Trophoblast cell (in vitro differentiated cells and primary cell): ENCODE measurements around the gene SEC14L3.

ENCODE experiments used
- DNase-seq, 2 donors: peaks; one replicate each; pipeline ENCODE4 v3.0.0-alpha.2; 2016
- H2AFZ ChIP-seq: 2 replicates; pipeline ENCODE4 v1.6.1; 2013; ENCODE audit warnings: low read length, moderate library complexity, mild to moderate bottlenecking; ENCODE audit not compliant: insufficient read depth, poor library complexity
- H2AK5ac ChIP-seq: 2 replicates; pipeline ENCODE4 v1.6.1; 2013; ENCODE audit warnings: mild to moderate bottlenecking, low read length
- H2BK120ac ChIP-seq: 2 replicates; pipeline ENCODE4 v1.6.1; 2013; ENCODE audit warnings: low read length, mild to moderate bottlenecking, moderate library complexity; ENCODE audit not compliant: insufficient read depth, poor library complexity
- H2BK12ac ChIP-seq: 2 replicates; pipeline ENCODE4 v1.6.1; 2013; ENCODE audit warnings: mild to moderate bottlenecking, low read length, moderate library complexity
- H2BK5ac ChIP-seq: 2 replicates; pipeline ENCODE4 v1.6.1; 2013; ENCODE audit warnings: low read length, low read depth, moderate library complexity, mild to moderate bottlenecking; ENCODE audit not compliant: poor library complexity
- H3K14ac ChIP-seq: 2 replicates; pipeline ENCODE4 v1.6.1; 2013; ENCODE audit warnings: mild to moderate bottlenecking, low read length
- H3K18ac ChIP-seq: 2 replicates; pipeline ENCODE4 v1.6.1; 2013; ENCODE audit warnings: mild to moderate bottlenecking, low read length
- H3K23ac ChIP-seq: 2 replicates; pipeline ENCODE4 v1.6.1; 2013; ENCODE audit warnings: low read length
- H3K27ac ChIP-seq: 2 replicates; pipeline ENCODE4 v1.5.1; 2013; ENCODE audit warnings: low read depth, mild to moderate bottlenecking, inconsistent platforms, low read length, moderate library complexity
- H3K27me3 ChIP-seq: 2 replicates; pipeline ENCODE4 v1.6.1; 2013; ENCODE audit warnings: inconsistent platforms, mild to moderate bottlenecking, low read length, moderate library complexity; ENCODE audit not compliant: insufficient read depth
- H3K36me3 ChIP-seq, 2 experiments: 1 replicate in 1 of 2; 2 replicates in 1 of 2; pipeline ENCODE4 v1.6.1; 2013; ENCODE audit warnings: low read length in 2 of 2, mild to moderate bottlenecking in 2 of 2, moderate library complexity in 1 of 2; ENCODE audit not compliant: insufficient read depth in 2 of 2, control insufficient read depth in 1 of 2
- H3K4ac ChIP-seq: 2 replicates; pipeline ENCODE4 v1.6.1; 2013; ENCODE audit warnings: low read depth, mild to moderate bottlenecking, low read length, moderate library complexity
- H3K4me1 ChIP-seq, 2 experiments: 1 replicate in 1 of 2; 2 replicates in 1 of 2; pipeline ENCODE4 v1.6.1; 2013; ENCODE audit warnings: low read length in 2 of 2, mild to moderate bottlenecking in 2 of 2, moderate library complexity in 1 of 2; ENCODE audit not compliant: insufficient read depth in 2 of 2, control insufficient read depth in 1 of 2
- H3K4me2 ChIP-seq: 2 replicates; pipeline ENCODE4 v1.6.1; 2013; ENCODE audit warnings: inconsistent platforms, mild to moderate bottlenecking, low read length, moderate library complexity
- H3K4me3 ChIP-seq: 2 replicates; pipeline ENCODE4 v1.5.1; 2013; ENCODE audit warnings: mild to moderate bottlenecking, low read depth, low read length, inconsistent platforms
- H3K79me1 ChIP-seq: one replicate; pipeline ENCODE4 v1.6.1; 2013; ENCODE audit warnings: low read length
- H3K79me2 ChIP-seq: 2 replicates; pipeline ENCODE4 v1.6.1; 2013; ENCODE audit warnings: low read length, mild to moderate bottlenecking; ENCODE audit not compliant: control insufficient read depth, insufficient read depth, poor library complexity
- H3K9ac ChIP-seq: 2 replicates; pipeline ENCODE4 v1.6.1; 2013; ENCODE audit warnings: mild to moderate bottlenecking, low read length
- H3K9me3 ChIP-seq: 2 replicates; pipeline ENCODE4 v1.6.1; 2013; ENCODE audit warnings: low read depth, mild to moderate bottlenecking, control low read depth, inconsistent platforms, low read length; ENCODE audit not compliant: insufficient read depth
- H4K12ac ChIP-seq: 2 replicates; pipeline ENCODE4 v1.6.1; 2013; ENCODE audit warnings: low read depth, mild to moderate bottlenecking, low read length, moderate library complexity
- H4K8ac ChIP-seq: 2 replicates; pipeline ENCODE4 v1.6.1; 2013; ENCODE audit warnings: low read depth, mild to moderate bottlenecking, low read length, moderate library complexity
- H4K91ac ChIP-seq: one replicate; pipeline ENCODE4 v1.6.1; 2013; ENCODE audit warnings: low read depth, mild to moderate bottlenecking, low read length, moderate library complexity
- WGBS: extraction: QIAGEN DNeasy Blood & Tissue Kit; methylation state at CpG from one replicate; pipeline ENCODE4 v1.1.7; 2013; ENCODE audit warnings: missing lambda C conversion rate; ENCODE audit not compliant: insufficient read length, insufficient coverage; ENCODE audit errors: extremely low coverage; 5-methylcytosine and 5-hydroxymethylcytosine counted together

The SEC14L3 gene

DNA sequence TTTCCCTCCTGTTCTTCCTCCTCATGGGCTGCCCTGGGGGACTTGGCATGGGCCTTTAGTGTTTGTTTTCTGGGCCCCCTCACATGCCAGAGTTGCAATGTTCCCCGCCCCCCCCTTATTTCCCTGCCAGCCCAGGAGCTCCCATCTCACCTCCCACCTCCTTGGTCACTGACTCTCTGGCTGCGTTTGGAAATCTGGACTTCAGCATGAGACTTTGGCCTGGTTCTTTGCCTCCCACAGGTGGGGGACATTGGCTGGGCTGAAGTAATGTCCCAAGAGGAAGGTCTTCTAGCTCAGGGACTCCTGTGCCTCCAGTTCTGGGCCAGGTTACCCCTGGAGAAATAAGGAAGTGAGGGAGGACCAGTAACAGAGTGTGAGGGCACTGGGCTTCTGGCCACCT, 39.3 kb downstream of the SEC14L3 start:
- H2BK12ac ChIP-seq, result no peak overlapping the region
- H3K14ac ChIP-seq, result no peak overlapping the region
- H3K18ac ChIP-seq, result no peak overlapping the region
- no peak overlapping the region for H3K27ac ChIP-seq
- H4K91ac ChIP-seq, result no peak overlapping the region
- peaks cover 7 to 14% of the 10 kb centered on the region in 2 experiments for H3K4me1 ChIP-seq
- no peak overlapping the region for H2AK5ac ChIP-seq
- H3K79me1 ChIP-seq, result no peaks in the 10 kb centered on the region
- H2AFZ ChIP-seq, result no peak overlapping the region
- peaks cover 5% of the 10 kb centered on the region for H3K9me3 ChIP-seq
- H4K12ac ChIP-seq, result no peak overlapping the region
- H3K23ac ChIP-seq, result no peak overlapping the region
- no peaks in the 10 kb centered on the region for H3K79me2 ChIP-seq
- H3K27me3 ChIP-seq, result no peaks in the 10 kb centered on the region
- no peak overlapping the region for H2BK120ac ChIP-seq
- peaks cover 6 to 7% of the 10 kb centered on the region in 2 experiments for H3K36me3 ChIP-seq
- H3K4me3 ChIP-seq, result no peak overlapping the region
- WGBS, result no CpG with 5 or more reads among the region's 2 CpGs
- H3K4me2 ChIP-seq, result no peak overlapping the region
- no peak overlapping the region for H2BK5ac ChIP-seq
- no peak overlapping the region for H3K9ac ChIP-seq
- no peak overlapping the region for H3K4ac ChIP-seq
- no peak overlapping the region for H4K8ac ChIP-seq
- no peak for DNase-seq

DNA sequence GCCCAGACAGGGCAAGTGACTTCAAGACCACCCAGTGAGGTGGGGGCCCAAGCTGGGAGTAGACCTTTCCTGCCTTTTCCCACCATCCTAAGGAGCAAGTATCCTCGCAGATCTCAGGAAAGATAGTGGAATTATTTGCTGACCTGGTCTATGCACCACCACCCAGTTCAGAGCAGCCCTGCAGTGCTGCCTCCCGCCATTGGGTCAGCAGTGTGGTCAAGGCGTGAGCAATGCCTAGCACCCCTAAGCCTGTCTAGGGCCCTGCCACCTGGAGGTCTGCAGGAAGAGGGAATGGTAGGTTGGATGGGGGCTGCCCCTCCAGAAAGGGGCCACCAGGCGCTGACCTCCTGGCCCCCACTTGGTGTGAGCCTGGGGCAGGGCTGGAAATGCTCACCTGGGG, 39.7 kb downstream of the SEC14L3 start:
- no peak overlapping the region for H3K27ac ChIP-seq
- H3K79me2 ChIP-seq, result no peaks in the 10 kb centered on the region
- H3K36me3 ChIP-seq, result peaks cover 6 to 7% of the 10 kb centered on the region in 2 experiments
- no peak overlapping the region for H4K91ac ChIP-seq
- no peak overlapping the region for H3K14ac ChIP-seq
- H3K79me1 ChIP-seq, result no peaks in the 10 kb centered on the region
- no peak overlapping the region for H2BK5ac ChIP-seq
- H3K4ac ChIP-seq, result no peak overlapping the region
- H3K4me3 ChIP-seq, result no peak overlapping the region
- H2BK12ac ChIP-seq, result no peak overlapping the region
- no peak overlapping the region for H3K18ac ChIP-seq
- no peaks in the 10 kb centered on the region for H3K27me3 ChIP-seq
- no peak overlapping the region for H3K23ac ChIP-seq
- WGBS, result no CpG with 5 or more reads among the region's 4 CpGs
- H4K8ac ChIP-seq, result no peak overlapping the region
- H2AK5ac ChIP-seq, result no peak overlapping the region
- H3K9me3 ChIP-seq, result peaks cover 6% of the 10 kb centered on the region
- no peak overlapping the region for H4K12ac ChIP-seq
- DNase-seq, result no peak
- no peak overlapping the region for H3K4me2 ChIP-seq
- no peak overlapping the region for H3K9ac ChIP-seq
- H2BK120ac ChIP-seq, result no peak overlapping the region
- peaks cover 7 to 14% of the 10 kb centered on the region in 2 experiments for H3K4me1 ChIP-seq
- H2AFZ ChIP-seq, result no peak overlapping the region

DNA sequence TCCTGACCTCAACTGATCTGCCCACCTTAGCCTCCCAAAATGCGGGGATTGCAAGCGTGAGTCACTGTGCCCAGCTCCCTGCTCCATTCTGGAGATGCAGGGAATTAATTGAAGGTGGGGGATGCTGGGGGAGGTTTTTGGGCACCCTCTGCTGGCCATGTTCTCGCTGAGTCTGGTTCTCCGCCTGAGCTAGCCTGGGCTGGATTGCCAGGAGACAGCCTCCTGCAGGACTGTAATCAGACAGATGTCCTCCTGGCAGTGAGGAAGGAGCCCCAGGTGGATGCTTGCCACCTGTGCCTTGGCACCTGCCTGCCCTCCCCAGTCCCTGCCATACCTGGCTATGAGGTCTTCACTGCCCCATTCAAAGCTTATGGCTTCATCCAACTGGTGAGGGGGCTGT, 40.9 kb downstream of the SEC14L3 start:
- Histone ChIP-seq H2BK5ac (no peak overlapping the region), H2BK120ac (no peak overlapping the region), H3K79me2 (no peaks in the 10 kb centered on the region), H2AFZ (no peak overlapping the region), H3K4me2 (no peak overlapping the region), H3K4ac (no peak overlapping the region), H3K27ac (no peak overlapping the region), H3K9ac (no peak overlapping the region), H3K9me3 (peaks cover 9% of the 10 kb centered on the region), H4K91ac (no peak overlapping the region), H3K36me3 (peaks cover 7 to 8% of the 10 kb centered on the region in 2 experiments), H2BK12ac (no peak overlapping the region), H2AK5ac (no peak overlapping the region), H3K4me1 (peaks cover 7 to 18% of the 10 kb centered on the region in 2 experiments), H3K23ac (no peak overlapping the region), H3K14ac (no peak overlapping the region), H3K79me1 (peaks cover 1% of the 10 kb centered on the region), H3K4me3 (no peak overlapping the region), H4K12ac (no peak overlapping the region), H3K18ac (no peak overlapping the region), H3K27me3 (no peaks in the 10 kb centered on the region), H4K8ac (no peak overlapping the region)
- WGBS, result no CpG with 5 or more reads among the region's 4 CpGs
- DNase-seq, result no peak

DNA sequence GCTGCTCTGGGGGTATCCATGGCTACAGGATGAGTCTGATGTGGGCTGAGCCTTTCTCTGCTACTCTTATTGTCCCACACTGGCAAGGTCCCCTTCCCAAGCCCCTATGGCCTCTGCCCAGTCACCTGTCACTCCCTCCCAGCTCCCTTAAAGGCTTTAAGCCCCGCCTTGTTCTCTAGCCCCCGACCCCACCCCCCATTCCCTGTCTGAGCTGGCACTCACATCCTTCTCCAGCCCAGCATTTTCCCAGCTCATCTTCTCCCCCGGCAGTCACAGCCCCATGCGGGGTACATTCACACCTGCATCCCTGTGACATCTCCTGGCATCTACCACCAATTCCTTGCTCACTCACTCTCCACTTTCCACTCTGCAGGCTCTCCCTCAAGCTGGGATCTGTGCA, 41.9 kb downstream of the SEC14L3 start:
- Histone ChIP-seq H3K23ac (no peak overlapping the region), H4K8ac (no peak overlapping the region), H2BK12ac (no peak overlapping the region), H3K4me1 (peaks cover 7 to 20% of the 10 kb centered on the region in 2 experiments), H3K27ac (no peak overlapping the region), H3K4me3 (no peak overlapping the region), H4K91ac (no peak overlapping the region), H3K4ac (no peak overlapping the region), H3K79me2 (no peaks in the 10 kb centered on the region), H3K9me3 (peaks cover 4% of the 10 kb centered on the region), H3K18ac (no peak overlapping the region), H3K79me1 (peaks cover 7% of the 10 kb centered on the region), H3K14ac (no peak overlapping the region), H2BK5ac (no peak overlapping the region), H3K9ac (no peak overlapping the region), H2AK5ac (no peak overlapping the region), H3K36me3 (peaks cover 7 to 8% of the 10 kb centered on the region in 2 experiments), H3K4me2 (no peak overlapping the region), H4K12ac (no peak overlapping the region), H2BK120ac (no peak overlapping the region), H2AFZ (no peak overlapping the region), H3K27me3 (no peaks in the 10 kb centered on the region)
- WGBS, result no CpG with 5 or more reads among the region's 4 CpGs
- no peak for DNase-seq
